HEK293 (cell line): ENCODE results near the gene ELFN1.

Source experiments
- PRDM1 ChIP-seq: fragments of 450-650 bp; formaldehyde crosslinking; IDR thresholded peaks from 2 replicates; pipeline ENCODE4; 2016; ENCODE audit warnings: missing biosample characterization, missing genetic modification characterization
- SETDB1 ChIP-seq: IDR thresholded peaks from one replicate; pipeline ENCODE4 v1.6.1; 2017; ENCODE audit warnings: mild to moderate bottlenecking, low read length, moderate library complexity, mixed read lengths; ENCODE audit not compliant: insufficient read length
- ZNF175 ChIP-seq: fragments of 450-650 bp; formaldehyde crosslinking; IDR thresholded peaks from 2 replicates; pipeline ENCODE4 v1.5.1; 2016; ENCODE audit warnings: missing biosample characterization, missing genetic modification characterization

DNA sequence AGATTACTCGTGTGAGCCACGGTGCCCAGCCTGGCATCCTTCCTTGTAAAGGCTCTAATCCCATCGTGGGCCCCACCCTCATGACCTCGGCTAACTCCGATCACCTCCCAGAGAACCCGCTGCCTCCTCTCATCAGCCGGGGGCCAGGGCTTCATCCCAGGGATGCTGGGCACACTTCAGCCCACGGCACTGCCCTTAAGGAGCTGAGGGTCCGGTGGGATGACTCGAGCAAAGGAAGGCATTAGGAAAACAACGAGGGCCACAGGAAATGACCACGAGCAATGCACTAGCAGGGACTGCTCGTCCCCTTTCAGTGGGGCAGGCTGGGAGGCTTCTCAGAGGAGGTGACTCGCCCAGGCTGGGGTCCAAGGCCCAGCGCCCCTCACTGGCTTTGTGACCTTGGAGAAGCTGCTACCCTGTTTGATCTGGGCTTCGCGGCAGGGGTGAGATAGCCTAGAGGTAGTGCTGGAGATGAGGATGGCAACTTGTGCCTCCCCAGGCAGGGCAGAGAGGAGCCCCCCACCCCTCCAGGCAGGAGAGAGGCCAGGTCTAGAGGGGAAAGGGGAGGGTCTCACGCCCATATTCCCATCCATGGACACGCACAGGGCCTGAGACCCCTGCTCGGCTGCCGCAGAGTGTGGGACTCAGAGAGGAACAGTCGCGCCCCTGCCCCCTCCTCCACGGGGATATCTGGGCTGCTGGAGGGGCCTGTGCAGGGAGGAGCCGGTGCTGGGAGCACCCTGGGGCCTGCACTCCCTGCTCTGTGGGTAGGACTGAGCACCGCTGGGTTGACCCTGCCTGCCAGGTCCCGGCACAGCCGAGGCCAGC is 26.8 kb downstream of the ELFN1 start:
- TF ChIP-seq PRDM1 (no peak), SETDB1 (no peak), ZNF175 (tag by site-specific recombination) (no peak)
